HCT116 (cell line): Measurements from ENCODE around the gene TTC6. TPM values are rescaled to one million over a fixed set of nuclear protein-coding genes. Genes with fewer than 3 reads are reported as not detected.

ENCODE experiments used
- ATAC-seq: fragments of 200-7000 bp; cut with Tn5 transposase; 2 replicates; pipeline ENCODE4 v1.9.1; 2020; ENCODE audit warnings: mild to moderate bottlenecking, moderate library complexity
- BruUV-seq: library from RNA; stranded (reverse); fragments of 400-500 nt; replicated peaks from 2 replicates; lab custom pipeline; 2021; lab: Mats Ljungman, UMichigan
- CTCF ChIA-PET: fragments of 300-600 bp; sonication (Branson Sonifier 250); formaldehyde crosslinking; loops from one replicate; lab custom pipeline; 2021; ENCODE audit warnings: antibody characterized with exemption; lab: Charles Lee
- POLR2A ChIA-PET: fragments of 300-600, 350-600 bp; sonication (Branson Sonifier 250); formaldehyde crosslinking; loops from one replicate; lab custom pipeline; 2021; ENCODE audit warnings: antibody characterized with exemption; lab: Charles Lee
- RAD21 ChIA-PET, 2 experiments: fragments of 300-600 bp; sonication (Branson Sonifier 250); formaldehyde crosslinking; loops; one replicate each; lab custom pipeline; 2023; ENCODE audit warnings: low total read pairs in 2 of 2; ENCODE audit not compliant: uncharacterized antibody in 2 of 2, unreplicated experiment in 2 of 2, low non-redundant PET in 1 of 2; lab: Charles Lee
- DNase-seq: peaks from one replicate; pipeline ENCODE4 v3.0.0-alpha.2; 2010; ENCODE audit warnings: low read depth, low spot score
- H2AFZ ChIP-seq: fragments of 200-600 bp; shearing (Covaris generic), sonication (generic); 2 replicates; pipeline ENCODE4 v1.6.1; 2017; ENCODE audit warnings: low read depth, mixed run types, mixed read lengths, antibody characterized with exemption, low read length; ENCODE audit not compliant: poor library complexity, severe bottlenecking
- H3K27ac ChIP-seq: 2 replicates; pipeline ENCODE4 v1.5.1; 2012; ENCODE audit warnings: low read depth, low read length
- H3K27me3 ChIP-seq: fragments of 200-600 bp; sonication (generic); 2 replicates; pipeline ENCODE4 v1.6.1; 2016; ENCODE audit warnings: mixed run types, low read length, mixed read lengths; ENCODE audit not compliant: insufficient read depth
- H3K36me3 ChIP-seq, 2 experiments: fragments of 200-500 bp in 1 of 2; fragments of 200-600 bp in 1 of 2; sonication (Bioruptor generic) in 1 of 2; sonication (generic) in 1 of 2; 2 replicates each; pipeline versions ENCODE4 v1.5.1 to v1.6.1; 2014 to 2016; ENCODE audit warnings: low read length in 2 of 2, inconsistent platforms in 1 of 2, mixed read lengths in 1 of 2, mixed run types in 1 of 2; ENCODE audit not compliant: insufficient read depth in 2 of 2, control insufficient read depth in 1 of 2
- H3K4me1 ChIP-seq, 2 experiments: fragments of 200-600 bp in 1 of 2; sonication (generic) in 1 of 2; 2 replicates each; pipeline versions ENCODE4 v1.5.1 to v1.6.1; 2012 to 2017; ENCODE audit warnings: low read length in 2 of 2, inconsistent platforms in 1 of 2, mild to moderate bottlenecking in 1 of 2, mixed read lengths in 1 of 2, mixed run types in 1 of 2, moderate library complexity in 1 of 2; ENCODE audit not compliant: insufficient read depth in 2 of 2, control insufficient read depth in 1 of 2
- H3K4me2 ChIP-seq: fragments of 200-600 bp; sonication (generic); 2 replicates; pipeline ENCODE4 v1.6.1; 2017; ENCODE audit warnings: mixed run types, low read length, mixed read lengths
- H3K4me3 ChIP-seq, 2 experiments: fragments of 200-600 bp in 1 of 2; sonication (generic) in 1 of 2; replicated peaks in 1 of 2; 2 replicates each; pipeline ENCODE4 v1.5.1; 2011 to 2016; ENCODE audit warnings: low read length in 2 of 2, control low read depth in 1 of 2, low read depth in 1 of 2, mild to moderate bottlenecking in 1 of 2, mixed read lengths in 1 of 2, mixed run types in 1 of 2
- H3K79me2 ChIP-seq: fragments of 200-600 bp; sonication (generic); 2 replicates; pipeline ENCODE4 v1.6.1; 2017; ENCODE audit warnings: mild to moderate bottlenecking, mixed run types, low read length, moderate library complexity, mixed read lengths; ENCODE audit not compliant: insufficient read depth
- H3K9ac ChIP-seq: fragments of 200-600 bp; sonication (generic); 2 replicates; pipeline ENCODE4 v1.6.1; 2016; ENCODE audit warnings: low read length, mixed read lengths
- H3K9me2 ChIP-seq: fragments of 200-600 bp; sonication (generic), shearing (Covaris generic); 2 replicates; pipeline ENCODE4 v1.6.1; 2017; ENCODE audit warnings: mixed run types, mild to moderate bottlenecking, moderate library complexity; ENCODE audit not compliant: insufficient read depth
- H3K9me3 ChIP-seq, 2 experiments: fragments of 200-500 bp in 1 of 2; fragments of 200-600 bp in 1 of 2; sonication (Bioruptor generic) in 1 of 2; sonication (generic) in 1 of 2; 2 replicates each; pipeline ENCODE4 v1.6.1; 2014 to 2017; ENCODE audit warnings: low read length in 2 of 2, mixed read lengths in 2 of 2, inconsistent platforms in 1 of 2, low read depth in 1 of 2, mild to moderate bottlenecking in 1 of 2, mixed run types in 1 of 2, moderate library complexity in 1 of 2; ENCODE audit not compliant: control insufficient read depth in 1 of 2, insufficient read depth in 1 of 2
- H4K20me1 ChIP-seq: fragments of 200-600 bp; sonication (generic), shearing (Covaris generic); 2 replicates; pipeline ENCODE4 v1.6.1; 2017; ENCODE audit warnings: mixed run types, mild to moderate bottlenecking, moderate library complexity; ENCODE audit not compliant: insufficient read depth
- ATF3 ChIP-seq: IDR thresholded peaks from 2 replicates; pipeline ENCODE4 v1.6.1; 2012
- CBX3 ChIP-seq: IDR thresholded peaks from 2 replicates; pipeline ENCODE4 v1.6.1; 2012; ENCODE audit warnings: low read depth
- CEBPB ChIP-seq: IDR thresholded peaks from 2 replicates; pipeline ENCODE4 v1.6.1; 2012; ENCODE audit warnings: low read depth
- CTCF ChIP-seq, 3 experiments: fragments of 200-600 bp in 1 of 3; sonication (generic) in 1 of 3; IDR thresholded peaks in 2 of 3; conservative IDR thresholded peaks in 1 of 3; 2 replicates each; pipeline ENCODE4 v1.5.1; 2012 to 2017; ENCODE audit warnings: low read depth in 2 of 3, low read length in 2 of 3, antibody characterized with exemption in 1 of 3, borderline replicate concordance in 1 of 3, control low read depth in 1 of 3, mild to moderate bottlenecking in 1 of 3, mixed read lengths in 1 of 3, mixed run types in 1 of 3, moderate library complexity in 1 of 3; ENCODE audit not compliant: insufficient read depth in 1 of 3
- EGR1 ChIP-seq: IDR thresholded peaks from 2 replicates; pipeline ENCODE4 v1.6.1; 2012; ENCODE audit warnings: low read depth
- EZH2 ChIP-seq: fragments of 200-600 bp; sonication (generic); IDR thresholded peaks from 2 replicates; pipeline ENCODE4 v1.6.1; 2017; ENCODE audit warnings: antibody characterized with exemption, mixed run types
- EZH2phosphoT487 ChIP-seq: fragments of 200-600 bp; IDR thresholded peaks from 2 replicates; pipeline ENCODE4 v1.6.1; 2018; ENCODE audit warnings: antibody characterized with exemption, borderline replicate concordance
- FOSL1 ChIP-seq: IDR thresholded peaks from 2 replicates; pipeline ENCODE4 v1.6.1; 2012; ENCODE audit warnings: low read depth
- MAX ChIP-seq: IDR thresholded peaks from 2 replicates; pipeline ENCODE4 v1.6.1; 2012
- POLR2A ChIP-seq: IDR thresholded peaks from 2 replicates; pipeline ENCODE4 v1.7.0; 2011; ENCODE audit warnings: borderline replicate concordance; ENCODE audit not compliant: insufficient read depth, insufficient read length; ENCODE audit errors: extremely low read depth
- POLR2AphosphoS5 ChIP-seq: IDR thresholded peaks from 2 replicates; pipeline ENCODE4 v1.6.1; 2011; ENCODE audit warnings: mild to moderate bottlenecking, low read depth, low read length, moderate library complexity
- RAD21 ChIP-seq: IDR thresholded peaks from 2 replicates; pipeline ENCODE4 v1.6.1; 2012; ENCODE audit warnings: low read depth, mild to moderate bottlenecking
- REST ChIP-seq: IDR thresholded peaks from 2 replicates; pipeline ENCODE4 v1.6.1; 2012; ENCODE audit warnings: low read depth
- SIN3A ChIP-seq: IDR thresholded peaks from 2 replicates; pipeline ENCODE4 v1.6.1; 2012; ENCODE audit warnings: low read depth
- TCF7L2 ChIP-seq: IDR thresholded peaks from 2 replicates; pipeline ENCODE4 v1.7.0; 2011; ENCODE audit warnings: borderline replicate concordance, inconsistent platforms; ENCODE audit not compliant: insufficient read depth, insufficient read length; ENCODE audit errors: extremely low read depth
- YY1 ChIP-seq: IDR thresholded peaks from 2 replicates; pipeline ENCODE4 v1.6.1; 2011; ENCODE audit warnings: low read length, low read depth, moderate library complexity, mild to moderate bottlenecking; ENCODE audit not compliant: insufficient replicate concordance; ENCODE audit errors: extremely low read depth
- ZBTB33 ChIP-seq: IDR thresholded peaks from 2 replicates; pipeline ENCODE4 v1.6.1; 2011; ENCODE audit warnings: mild to moderate bottlenecking, low read length, moderate library complexity; ENCODE audit not compliant: insufficient replicate concordance; ENCODE audit errors: extremely low read depth
- ZFX ChIP-seq: fragments of 450-650 bp; IDR thresholded peaks from 2 replicates; pipeline ENCODE4 v1.6.1; 2017
- ZNF274 ChIP-seq: fragments of 200-500 bp; sonication (Bioruptor generic); IDR thresholded peaks from 2 replicates; pipeline ENCODE4 v1.6.1; 2014; ENCODE audit warnings: mild to moderate bottlenecking, low read depth, low read length, inconsistent platforms
- intact Hi-C: fragments of 100-400 bp; cut with micrococcal nuclease; formaldehyde crosslinking; loops from 2 replicates; pipeline ENCODE4 v1.10.0; 2022
- total RNA-seq: library from RNA; stranded (reverse); gene quantifications from one replicate; pipeline ENCODE4 v1.2.1, GENCODE V29; 2021; ENCODE audit not compliant: unreplicated experiment

Gene TTC6
- total RNA-seq, 1 experiment from 2014 or later: 0.10 TPM

GRCh38 chr14:37618498-37619028 is 23.1 kb downstream of the TTC6 start:
- Histone ChIP-seq H3K9me2 (no peaks in the 10 kb centered on the region), H3K27me3 (no peaks in the 10 kb centered on the region), H3K79me2 (no peaks in the 10 kb centered on the region), H3K9ac (no peak overlapping the region), H3K4me3 (no peak overlapping the region), H3K4me1 (peaks cover 0 to 3% of the 10 kb centered on the region in 2 experiments; a peak in 2 of 4 replicates), H3K9me3 (peaks cover 0 to 11% of the 10 kb centered on the region in 2 experiments; a peak in 3 of 4 replicates), H2AFZ (no peak overlapping the region), H3K4me2 (no peak overlapping the region), H3K27ac (no peak overlapping the region), H4K20me1 (no peaks in the 10 kb centered on the region), H3K36me3 (no peaks in the 10 kb centered on the region)
- intact Hi-C loops: no loop called here
- DNase-seq (no peak), ATAC-seq (no peak)
- BruUV-seq: no TSS peak
- TF ChIP-seq CBX3 (no peak), FOSL1 (no peak), CEBPB (no peak), ZNF274 (no peak), SIN3A (no peak), EZH2 (no peak), RAD21 (no peak), ZBTB33 (no peak), POLR2AphosphoS5 (no peak), REST (no peak), TCF7L2 (no peak), CTCF (IDR thresholded peaks at IDR 0.05 in 2 of 3, conservative IDR thresholded peaks at IDR 0.05 in 1 of 3; ENCODE audit: borderline replicate concordance in 1 of 3, insufficient read depth in 1 of 3, low read depth in 2 of 3, low read length in 2 of 3) (no peak), EZH2phosphoT487 (no peak), ATF3 (no peak), POLR2A (no peak), MAX (no peak), YY1 (no peak), ZFX (no peak), EGR1 (no peak)
- RAD21 ChIA-PET: no interaction called here
- POLR2A ChIA-PET: no interaction called here
- CTCF ChIA-PET: no interaction called here
